B cell (primary cell): ENCODE data around the gene PCNX3. TPM values are rescaled to one million over a fixed set of nuclear protein-coding genes. Genes with fewer than 3 reads are reported as not detected.

ENCODE experiments used
- ATAC-seq: fragments of 200-7000 bp; cut with Tn5 transposase; one replicate; pipeline ENCODE4 v1.10.0; 2021; ENCODE audit warnings: low read depth, mild to moderate bottlenecking, moderate number of reproducible peaks, moderate library complexity
- CTCF ChIA-PET: fragments of 350-600 bp; sonication (Branson Sonifier 250); formaldehyde crosslinking; loops from one replicate; lab custom pipeline; 2021; ENCODE audit warnings: antibody characterized with exemption, inconsistent platforms; lab: Charles Lee
- POLR2A ChIA-PET: fragments of 350-600 bp; sonication (Branson Sonifier 250); formaldehyde crosslinking; loops from one replicate; lab custom pipeline; 2021; ENCODE audit warnings: antibody characterized with exemption; lab: Charles Lee
- DNase-seq: peaks from one replicate; pipeline ENCODE4 v3.0.0; 2013
- H2AFZ ChIP-seq: 2 replicates; pipeline ENCODE4 v1.6.1; 2012; ENCODE audit warnings: mild to moderate bottlenecking, low read depth, low read length; ENCODE audit not compliant: insufficient read depth, poor library complexity, severe bottlenecking
- H3K27ac ChIP-seq, 2 donors: 1 replicate in 1 of 2; 2 replicates in 1 of 2; pipeline ENCODE4 v1.5.1; 2012 to 2013; ENCODE audit warnings: low read length in 2 of 2, mild to moderate bottlenecking in 2 of 2, moderate library complexity in 1 of 2
- H3K27me3 ChIP-seq, 4 experiments: fragments of 200-600 bp in 1 of 4; sonication (generic) in 1 of 4; replicated peaks in 1 of 4; 1 replicate in 2 of 4; 2 replicates in 2 of 4; pipeline versions ENCODE4 v1.6.1 to v1.7.0; 2013 to 2016; ENCODE audit warnings: low read length in 3 of 4, mild to moderate bottlenecking in 2 of 4, mixed read lengths in 1 of 4, moderate library complexity in 1 of 4; ENCODE audit not compliant: insufficient read depth in 4 of 4, control insufficient read depth in 3 of 4; ENCODE audit errors: control extremely low read depth in 1 of 4
- H3K36me3 ChIP-seq, 2 experiments: replicated peaks in 1 of 2; 1 replicate in 1 of 2; 2 replicates in 1 of 2; pipeline versions ENCODE4 v1.6.1 to v1.7.1; 2013; ENCODE audit warnings: low read length in 1 of 2; ENCODE audit not compliant: insufficient read depth in 2 of 2, control insufficient read depth in 1 of 2; ENCODE audit errors: control extremely low read depth in 1 of 2, extremely low read depth in 1 of 2
- H3K4me1 ChIP-seq, 2 donors: fragments of 200-600 bp in 1 of 2; sonication (generic) in 1 of 2; 1 replicate in 1 of 2; 2 replicates in 1 of 2; pipeline versions ENCODE4 v1.5.1 to v1.6.1; 2013 to 2017; ENCODE audit warnings: low read length in 2 of 2; ENCODE audit not compliant: control insufficient read depth in 2 of 2, insufficient read depth in 2 of 2
- H3K4me2 ChIP-seq: replicated peaks from 2 replicates; pipeline ENCODE3; 2012; ENCODE audit warnings: mild to moderate bottlenecking, low read depth, low read length; ENCODE audit not compliant: poor library complexity, severe bottlenecking
- H3K4me3 ChIP-seq, 5 experiments: fragments of 200-600 bp in 1 of 5; sonication (generic) in 1 of 5; 1 replicate in 3 of 5; 2 replicates in 2 of 5; pipeline versions ENCODE4 v1.5.1 to v1.7.0; 2011 to 2016; ENCODE audit warnings: low read length in 4 of 5, mild to moderate bottlenecking in 4 of 5, low read depth in 2 of 5, control low read depth in 1 of 5, moderate library complexity in 1 of 5; ENCODE audit not compliant: insufficient read depth in 1 of 5; ENCODE audit errors: control extremely low read depth in 1 of 5, extremely low read depth in 1 of 5
- H3K79me2 ChIP-seq: fragments of 200-600 bp; sonication (generic); one replicate; pipeline ENCODE4 v1.6.0; 2016; ENCODE audit warnings: low read length; ENCODE audit not compliant: control insufficient read depth, insufficient read depth
- H3K9ac ChIP-seq: fragments of 200-600 bp; sonication (generic); 2 replicates; pipeline ENCODE4 v1.6.1; 2017; ENCODE audit warnings: mild to moderate bottlenecking, low read length, moderate library complexity
- H3K9me3 ChIP-seq, 3 donors: one replicate each; pipeline versions ENCODE4 v1.6.1 to v1.7.1; 2013; ENCODE audit warnings: low read length in 2 of 3; ENCODE audit not compliant: control insufficient read depth in 2 of 3, insufficient read depth in 1 of 3; ENCODE audit errors: control extremely low read depth in 1 of 3
- H4K20me1 ChIP-seq: 2 replicates; pipeline ENCODE4 v1.6.0; 2012; ENCODE audit warnings: mild to moderate bottlenecking, low read length; ENCODE audit not compliant: insufficient read depth, control insufficient read depth, poor library complexity, severe bottlenecking
- H3K27ac Mint-ChIP-seq: one replicate; pipeline ENCODE4 v1.8.0; 2021; ENCODE audit warnings: mixed read lengths
- H3K27me3 Mint-ChIP-seq: one replicate; pipeline ENCODE4 v1.8.0; 2021; ENCODE audit warnings: mixed read lengths
- H3K4me1 Mint-ChIP-seq: one replicate; pipeline ENCODE4 v1.8.0; 2021; ENCODE audit warnings: mixed read lengths
- H3K4me3 Mint-ChIP-seq: one replicate; pipeline ENCODE4 v1.8.0; 2021; ENCODE audit warnings: mixed read lengths
- H3K9me3 Mint-ChIP-seq: one replicate; pipeline ENCODE4 v1.8.0; 2022; ENCODE audit warnings: mixed read lengths; ENCODE audit not compliant: insufficient read depth
- CTCF ChIP-seq: fragments of 200-600 bp; IDR thresholded peaks from one replicate; pipeline ENCODE4 v1.8.0; 2022; ENCODE audit warnings: antibody characterized with exemption, mild to moderate bottlenecking
- EZH2 ChIP-seq: IDR thresholded peaks from 2 replicates; pipeline ENCODE4 v1.6.1; 2012; ENCODE audit warnings: borderline replicate concordance, low read depth, mild to moderate bottlenecking, moderate library complexity, low read length; ENCODE audit not compliant: insufficient read depth, poor library complexity, severe bottlenecking
- WGBS: methylation state at CpG from one replicate; pipeline ENCODE4 v1.1.5; 2013; ENCODE audit warnings: missing lambda C conversion rate; ENCODE audit not compliant: insufficient coverage; 5-methylcytosine and 5-hydroxymethylcytosine counted together
- intact Hi-C: fragments of 100-400 bp; cut with micrococcal nuclease; formaldehyde crosslinking; loops from one replicate; pipeline ENCODE4 v1.10.0; 2022
- polyA plus RNA-seq: library from polyadenylated mRNA; depleted of rRNA; stranded (reverse); fragments of >200 nt; gene quantifications from 2 replicates; pipeline ENCODE4 v1.2.3, GENCODE V29; 2012
- total RNA-seq, 2 donors: library from RNA; stranded (reverse); fragments of 120-200 nt in 1 of 2; gene quantifications; 1 replicate in 1 of 2; 2 replicates in 1 of 2; pipeline versions ENCODE4 v1.2.3 to v1.2.4, GENCODE V29; 2013 to 2022

The PCNX3 gene
- total and polyA plus RNA-seq, 2 donors (not counting 1 experiment from before 2014, with no cell fraction given) = 61.5 to 62.8 TPM

GRCh38 chr11:65577756-65578109 lies 37.8 kb upstream of the PCNX3 start:
- Mint-ChIP-seq H3K9me3 (no peaks in the 10 kb centered on the region), H3K27me3 (no peaks in the 10 kb centered on the region), H3K4me1 (peaks cover 47% of the 10 kb centered on the region), H3K27ac (peak overlapping the region; percentile 96), H3K4me3 (peak overlapping the region; percentile 71)
- 54% methylated on average over 8 of the region's 8 CpGs for WGBS
- Histone ChIP-seq H3K79me2 (peaks cover 16% of the 10 kb centered on the region), H3K4me2 (peak overlapping the region; percentile 100), H3K4me3 (peak overlapping the region in 3 of 5 experiments; percentile 55 to 90 (median 70)), H3K4me1 (peaks cover 26 to 46% of the 10 kb centered on the region in 2 donors), H2AFZ (no peak overlapping the region), H3K9ac (peak overlapping the region; percentile 83), H4K20me1 (peaks cover 26% of the 10 kb centered on the region), H3K9me3 (no peaks in the 10 kb centered on the region), H3K36me3 (peaks cover 5 to 41% of the 10 kb centered on the region in 2 experiments), H3K27ac (peak overlapping the region; percentile 92 to 94), H3K27me3 (no peaks in the 10 kb centered on the region)
- no peak for DNase-seq
- intact Hi-C loops = loop anchor here (10.0 kb wide), 1 partner anchor 833 kb away; the partner anchor contains the start of gene RASGRP2
- ChIA-PET CTCF (interaction anchor here (1.0 to 5.5 kb wide), 6 partner anchors 10 to 69 kb away, joined by 3 to 97 read pairs (median 6); no protein-coding TSS in a partner anchor), POLR2A (interaction anchor here (2.2 to 7.5 kb wide), 4 partner anchors 10 to 75 kb away, joined by 7 to 53 read pairs (median 27); no protein-coding TSS in a partner anchor)
- no peak for ATAC-seq
- TF ChIP-seq CTCF (no peak), EZH2 (no peak)

GRCh38 chr11:65578134-65578533 lies 37.4 kb upstream of the PCNX3 start:
- Histone ChIP-seq H3K27ac (peak overlapping the region; percentile 92 to 94), H3K79me2 (peaks cover 12% of the 10 kb centered on the region), H3K9me3 (no peaks in the 10 kb centered on the region), H4K20me1 (peaks cover 23% of the 10 kb centered on the region), H2AFZ (no peak overlapping the region), H3K4me3 (no peak overlapping the region), H3K4me1 (peaks cover 24 to 42% of the 10 kb centered on the region in 2 donors), H3K9ac (no peak overlapping the region), H3K27me3 (no peaks in the 10 kb centered on the region), H3K4me2 (peak overlapping the region; percentile 100), H3K36me3 (peaks cover 5 to 41% of the 10 kb centered on the region in 2 experiments)
- TF ChIP-seq EZH2 (no peak), CTCF (no peak)
- ATAC-seq (no peak), DNase-seq (no peak)
- peak overlapping the region; percentile 96 for H3K27ac Mint-ChIP-seq
- 97% methylated on average over 7 of the region's 7 CpGs for WGBS
- POLR2A ChIA-PET = interaction anchor here (2.2 to 7.5 kb wide), 3 partner anchors 10 to 74 kb away, joined by 7 to 53 read pairs (median 45); no protein-coding TSS in a partner anchor
- no peaks in the 10 kb centered on the region for H3K9me3 Mint-ChIP-seq
- H3K27me3 Mint-ChIP-seq = no peaks in the 10 kb centered on the region
- H3K4me1 Mint-ChIP-seq = peaks cover 45% of the 10 kb centered on the region
- CTCF ChIA-PET = interaction anchor here (1.2 to 5.5 kb wide), 3 partner anchors 10 to 31 kb away, joined by 5 to 97 read pairs (median 8); no protein-coding TSS in a partner anchor
- intact Hi-C loops = loop anchor here (10.0 kb wide), 1 partner anchor 833 kb away; the partner anchor contains the start of gene RASGRP2
- H3K4me3 Mint-ChIP-seq = peak overlapping the region; percentile 71
